ENCODE measurements around the gene CAPZA3.
"Not testable (repeated sequence)": the region's sequence is repeated elsewhere in the genome, so short reads cannot be mapped to it uniquely, and the experiment has no call there.

Gene CAPZA3

GRCh38 chr12:18754124-18754707, 16.3 kb downstream of the CAPZA3 start:
- no peak for DNase-seq

GRCh38 chr12:18755341-18755740, 17.4 kb downstream of the CAPZA3 start:
- DNase-seq = no peak

- DNase-seq = not testable (repeated sequence)
These were observed 28.6 kb downstream of the CAPZA3 start for GRCh38 chr12:18766479-18766878.

- no peak for DNase-seq
These were observed 44.9 kb downstream of the CAPZA3 start for GRCh38 chr12:18782827-18783226.

- not testable (repeated sequence) for DNase-seq
These were observed 47.5 kb downstream of the CAPZA3 start for GRCh38 chr12:18785465-18785864.
